Activated CD8-positive, alpha-beta memory T cell treated with anti-CD3 and anti-CD28 coated beads, Interleukin-2, amount 50 U/mL, for 24 hours (primary cell): ENCODE measurements around the gene FBRSL1.

Experiments used
- DNase-seq: peaks from one replicate; pipeline ENCODE4 v3.0.0-alpha.2; 2020; ENCODE audit errors: extremely low read depth

Gene FBRSL1

DNA sequence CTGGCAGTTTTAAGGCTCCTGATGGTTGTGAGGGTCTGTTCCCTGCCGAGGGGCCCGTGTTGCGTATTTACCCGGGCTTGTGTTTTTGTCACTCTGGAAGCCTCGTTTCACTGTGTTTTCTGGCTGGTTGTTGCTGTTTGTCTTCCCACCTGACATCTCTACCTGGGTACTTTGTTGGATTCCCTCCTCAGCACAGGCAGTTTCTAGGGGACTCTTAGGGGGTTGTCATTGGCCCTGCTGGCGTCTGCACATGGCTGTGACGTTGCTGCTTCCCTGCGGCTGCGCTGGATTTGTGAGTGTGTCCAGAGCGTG, 6.4 kb downstream of the FBRSL1 start:
- no peak for DNase-seq

DNA sequence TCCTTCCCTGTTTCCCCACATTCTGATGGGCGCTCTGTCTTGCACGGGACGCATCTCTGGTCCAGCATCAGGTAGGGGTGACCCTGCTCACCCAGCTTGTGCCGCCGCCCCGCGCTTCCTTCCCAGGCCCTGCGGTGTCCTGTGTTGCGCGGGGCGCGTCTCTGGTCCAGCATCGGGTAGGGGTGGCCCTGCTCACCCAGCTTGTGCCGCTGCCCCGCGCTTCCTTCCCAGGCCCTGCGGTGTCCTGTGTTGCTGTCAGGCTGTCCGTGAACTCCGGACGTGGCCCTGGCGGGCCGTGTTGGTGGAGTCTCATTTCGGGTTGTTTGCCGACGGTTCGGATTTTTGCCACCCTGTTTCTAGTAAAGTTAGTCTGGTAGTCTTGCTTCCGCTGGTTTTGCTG, 6.8 kb downstream of the FBRSL1 start:
- DNase-seq: no peak

DNA sequence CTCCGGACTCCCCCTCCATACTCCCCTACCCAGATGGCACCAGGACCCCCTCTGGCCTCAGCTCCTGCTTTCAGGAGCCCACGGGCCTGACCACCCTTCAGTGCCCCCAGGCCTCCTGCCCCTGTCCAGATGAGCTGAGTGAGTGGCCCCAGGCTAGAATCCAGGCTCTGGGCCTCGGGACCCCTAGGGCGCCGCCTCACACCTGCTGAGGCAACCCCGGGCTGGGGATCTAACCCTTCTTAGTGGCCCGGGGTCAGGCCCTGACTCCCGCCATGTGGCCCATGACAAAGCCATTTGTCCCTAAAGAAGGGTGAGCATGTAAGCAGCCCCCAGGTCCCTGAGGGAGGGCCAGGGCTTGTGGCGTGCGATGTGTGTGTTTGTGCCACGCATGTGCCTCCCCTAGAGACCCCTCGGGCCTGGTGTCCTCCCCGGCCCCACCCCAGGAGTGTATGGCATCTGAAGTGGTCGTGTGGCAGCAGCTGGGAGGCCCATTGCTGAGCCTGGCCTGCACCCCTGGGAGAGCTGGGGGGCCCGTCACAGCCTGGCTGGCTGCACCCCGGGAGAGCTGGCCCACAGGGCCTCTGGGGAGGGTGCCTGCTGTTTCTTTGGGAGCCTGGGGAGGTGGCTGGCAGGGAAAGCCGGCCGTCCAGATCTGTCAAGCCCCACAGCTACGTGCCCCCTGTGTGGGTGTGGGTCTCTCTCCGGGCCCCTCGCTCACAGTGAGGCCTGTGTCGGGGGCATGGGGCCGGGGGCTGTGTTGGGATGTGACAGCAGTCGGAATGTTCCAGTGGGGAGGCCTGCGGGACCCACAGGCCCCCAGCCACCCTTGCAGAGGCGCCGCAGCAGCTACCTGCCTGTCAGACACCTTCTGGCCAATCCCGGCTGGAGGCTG, 7.8 kb downstream of the FBRSL1 start:
- DNase-seq: no peak

DNA sequence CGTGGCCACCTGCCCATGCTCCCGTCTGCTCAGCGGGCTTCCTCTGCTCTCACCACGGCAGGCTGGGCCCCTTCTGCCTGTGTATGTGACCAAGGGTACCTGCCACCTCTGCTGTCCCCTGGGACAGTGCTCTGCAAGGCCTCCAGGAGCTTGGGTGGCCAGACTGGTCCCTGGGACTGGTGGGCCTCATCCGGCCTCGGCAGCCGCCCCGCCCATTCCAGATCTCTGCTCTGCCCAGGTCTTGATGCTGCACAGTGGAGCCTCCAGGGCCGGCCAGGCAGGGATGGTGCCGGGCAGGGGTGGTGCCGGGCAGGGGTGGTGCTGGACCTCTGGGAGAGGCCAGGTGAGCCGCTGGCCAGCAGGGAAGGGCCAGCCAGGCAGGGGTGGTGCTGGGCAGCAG, 9.0 kb downstream of the FBRSL1 start:
- no peak for DNase-seq

DNA sequence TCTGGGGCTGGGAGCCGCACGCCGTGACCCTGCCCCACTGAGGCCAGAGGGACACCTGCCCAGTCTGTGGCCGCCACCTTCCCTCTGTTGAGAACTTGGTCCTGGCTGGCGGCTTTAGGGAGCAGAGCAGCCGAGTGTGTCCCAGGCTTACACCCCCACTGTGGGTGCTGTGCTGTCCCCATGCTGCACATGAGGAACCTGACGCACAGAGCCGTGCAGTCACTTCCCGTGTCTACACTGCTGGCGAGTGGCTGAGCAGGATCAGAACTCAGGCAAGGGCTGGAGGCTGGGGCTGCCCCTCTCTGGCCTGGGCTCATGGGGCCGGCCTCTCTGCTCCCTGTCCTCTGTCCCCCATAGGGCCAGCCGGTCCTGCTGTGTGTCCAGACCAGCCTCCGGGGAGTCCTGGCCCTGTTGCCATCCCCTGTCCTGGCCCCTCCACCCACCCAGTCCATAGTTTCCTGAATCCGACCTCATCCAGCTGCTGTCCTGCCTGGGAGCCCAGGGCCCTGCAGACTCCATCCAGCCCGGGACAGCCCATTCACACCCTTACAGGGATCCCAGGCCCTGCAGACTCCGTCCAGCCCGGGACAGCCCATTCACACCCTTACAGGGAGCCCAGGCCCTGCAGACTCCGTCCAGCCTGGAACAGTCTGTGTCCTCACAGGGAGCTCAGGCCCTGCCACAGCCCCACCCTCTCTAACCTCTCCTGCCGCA, 10.3 kb downstream of the FBRSL1 start:
- DNase-seq: no peak

DNA sequence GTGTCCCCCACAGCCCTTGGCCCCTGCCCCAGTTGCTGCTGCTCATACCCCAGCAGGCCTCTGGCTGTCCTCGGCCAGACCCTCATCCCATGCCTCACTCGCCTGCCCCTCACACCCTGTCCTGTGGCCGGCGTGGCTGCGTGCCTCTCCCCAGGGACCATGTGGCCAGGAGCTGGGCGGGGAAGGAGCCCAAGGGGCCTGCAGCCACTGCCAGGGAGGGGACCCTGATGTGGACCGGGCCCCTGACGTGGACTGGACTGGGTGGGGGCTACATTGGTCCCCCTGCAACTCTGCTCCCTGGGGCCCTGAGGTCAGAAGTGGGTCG, 10.9 kb downstream of the FBRSL1 start:
- DNase-seq: no peak

DNA sequence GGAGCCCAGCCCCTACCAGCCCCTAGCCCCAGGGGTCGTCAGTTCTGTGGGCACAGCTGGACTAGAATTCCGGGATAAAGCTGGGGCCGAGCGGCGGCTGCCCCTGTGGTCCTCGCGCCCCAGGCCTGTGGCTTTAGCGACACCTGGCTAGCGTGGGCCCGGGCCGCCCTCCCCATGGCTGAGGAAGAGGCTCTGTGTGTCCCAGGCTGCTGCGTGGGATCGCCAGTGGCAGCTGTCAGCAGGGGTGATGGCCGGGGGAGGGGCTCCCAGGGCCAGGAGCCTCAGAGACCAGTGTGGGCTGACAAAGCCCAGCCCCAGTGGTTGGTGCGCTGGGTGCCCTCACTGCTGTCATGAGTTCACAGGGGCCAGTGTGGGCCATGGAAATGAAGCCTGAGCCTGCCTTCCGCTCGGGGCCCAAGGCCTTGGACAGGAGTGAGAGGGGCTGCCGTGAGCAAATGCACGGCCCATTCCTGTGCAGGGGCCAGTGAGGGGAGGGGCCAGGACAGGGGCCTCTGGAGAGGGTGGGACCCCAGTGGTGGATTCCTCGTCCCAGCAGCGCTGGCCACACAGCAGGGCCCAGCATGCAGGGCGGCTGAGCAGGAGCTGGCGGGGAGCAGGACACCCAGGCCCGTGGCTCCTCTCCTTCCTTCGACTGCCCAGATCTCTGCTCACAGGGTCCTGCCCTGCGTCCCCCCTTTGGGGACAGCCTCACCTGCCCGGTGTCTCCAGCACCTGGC, 11.4 kb downstream of the FBRSL1 start:
- no peak for DNase-seq

DNA sequence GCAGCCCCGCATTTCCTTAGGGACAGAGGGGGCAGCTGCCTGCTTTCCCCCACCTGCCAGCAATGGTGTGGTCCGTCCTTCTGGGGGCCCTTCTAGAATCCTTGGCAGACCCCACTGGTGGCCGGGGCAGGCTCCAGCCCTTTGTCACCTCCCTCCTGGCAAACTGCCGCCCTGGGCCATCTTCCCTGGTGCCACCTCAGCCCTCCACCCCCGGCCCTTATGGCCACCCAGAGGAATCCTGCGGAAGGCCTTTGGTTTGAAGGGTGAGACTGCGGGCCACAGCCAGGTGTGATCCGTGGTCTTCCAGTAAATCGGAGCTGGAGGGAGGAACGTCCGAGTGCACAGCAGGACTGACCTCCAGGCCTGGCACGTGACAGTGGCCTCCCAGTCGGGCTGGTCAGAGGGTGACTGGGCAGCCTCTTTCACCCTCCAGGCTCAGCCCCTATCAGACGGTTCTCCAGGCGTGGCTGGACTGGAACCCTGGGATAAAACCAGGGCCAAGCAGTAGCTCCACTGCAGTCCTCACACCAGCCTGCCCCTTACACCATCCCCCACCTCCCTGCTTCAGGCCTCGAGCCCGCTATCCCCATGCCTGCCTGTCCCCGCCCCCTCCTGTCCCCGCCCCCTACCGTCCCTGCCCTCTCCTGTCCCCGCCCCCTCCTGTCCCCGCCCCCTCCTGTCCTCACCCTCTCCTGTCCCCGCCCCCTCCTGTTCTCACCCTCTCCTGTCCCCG, 12.4 kb downstream of the FBRSL1 start:
- DNase-seq: no peak

DNA sequence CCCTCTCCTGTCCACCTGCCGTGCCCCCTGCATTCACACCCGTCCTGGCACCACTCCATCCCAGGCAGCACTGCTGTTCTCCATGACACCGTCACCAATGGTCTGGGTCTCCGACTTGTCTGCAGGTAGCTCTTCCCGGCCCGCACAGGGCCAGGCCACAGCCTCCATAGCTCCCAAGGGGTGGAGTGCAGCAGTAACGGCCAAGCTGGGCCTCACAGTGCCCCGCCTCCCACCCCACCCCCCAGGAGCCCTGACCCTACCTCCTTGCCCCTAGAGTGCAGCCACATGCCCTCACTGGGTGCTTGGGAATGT, 12.9 kb downstream of the FBRSL1 start:
- DNase-seq: no peak

DNA sequence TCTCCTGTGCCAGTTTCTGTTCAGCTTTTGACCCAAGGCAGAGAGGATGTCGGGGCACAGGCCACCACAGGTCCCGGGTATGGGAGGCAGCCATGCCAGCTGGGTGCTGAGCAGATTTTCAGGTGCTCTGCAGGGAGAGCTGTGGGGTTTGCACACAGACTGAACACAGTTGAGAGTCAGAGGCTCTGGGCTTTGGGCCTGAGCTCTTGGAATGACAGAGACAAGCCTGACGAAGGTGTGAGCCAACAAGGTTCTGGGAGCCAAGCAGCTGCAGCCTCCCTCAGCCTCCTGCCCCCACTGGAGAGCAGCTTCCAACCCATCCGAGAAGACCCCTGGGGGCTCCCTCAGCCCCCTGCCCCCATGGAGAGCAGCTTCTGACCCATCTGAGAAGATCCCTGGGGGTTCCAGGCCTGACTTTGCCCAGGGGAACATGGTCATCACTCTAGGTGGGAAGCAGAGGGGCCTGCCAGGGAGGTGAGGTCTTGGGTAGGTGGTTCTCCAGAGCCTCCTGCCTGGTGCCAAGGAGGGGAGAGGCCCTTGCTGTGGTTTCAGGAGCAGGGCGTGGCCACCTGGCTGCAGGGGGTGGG, 13.8 kb downstream of the FBRSL1 start:
- DNase-seq: no peak

DNA sequence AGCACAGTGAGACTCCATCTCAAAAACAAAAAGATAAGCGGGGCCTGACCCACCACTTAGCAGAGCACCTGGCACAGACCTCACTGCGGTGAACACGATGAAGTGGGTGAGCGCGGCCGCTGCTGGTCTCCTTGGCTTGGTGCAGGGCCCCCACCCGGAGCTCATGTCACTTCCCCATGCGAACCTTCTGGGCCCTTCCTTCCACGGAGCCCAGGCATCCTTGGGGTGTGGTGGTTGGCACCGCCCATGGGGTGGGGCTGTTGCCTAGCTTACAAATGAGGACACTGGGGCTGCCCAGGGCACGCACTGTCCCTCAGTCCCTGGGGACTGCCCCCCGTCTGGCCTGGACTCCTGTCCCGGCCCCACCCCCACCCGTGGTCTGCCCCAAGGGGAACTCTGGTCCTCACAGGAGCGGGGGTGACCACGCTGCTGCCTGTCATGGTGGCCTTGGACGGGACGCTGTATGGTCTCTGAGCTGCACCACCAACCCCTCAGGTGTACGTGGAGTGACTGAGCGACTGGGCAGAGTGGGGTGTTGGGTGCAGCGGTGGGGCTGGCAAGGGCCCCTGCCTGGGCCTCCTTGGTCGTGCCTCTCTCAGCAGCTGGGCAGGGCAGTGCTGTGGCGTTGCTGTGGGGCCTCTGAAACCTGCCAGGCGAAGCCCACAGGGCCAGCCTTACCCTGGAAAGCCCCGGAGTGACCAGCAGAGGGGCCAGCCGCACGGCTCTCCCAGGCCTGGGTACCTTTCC, 15.3 kb downstream of the FBRSL1 start:
- no peak for DNase-seq

DNA sequence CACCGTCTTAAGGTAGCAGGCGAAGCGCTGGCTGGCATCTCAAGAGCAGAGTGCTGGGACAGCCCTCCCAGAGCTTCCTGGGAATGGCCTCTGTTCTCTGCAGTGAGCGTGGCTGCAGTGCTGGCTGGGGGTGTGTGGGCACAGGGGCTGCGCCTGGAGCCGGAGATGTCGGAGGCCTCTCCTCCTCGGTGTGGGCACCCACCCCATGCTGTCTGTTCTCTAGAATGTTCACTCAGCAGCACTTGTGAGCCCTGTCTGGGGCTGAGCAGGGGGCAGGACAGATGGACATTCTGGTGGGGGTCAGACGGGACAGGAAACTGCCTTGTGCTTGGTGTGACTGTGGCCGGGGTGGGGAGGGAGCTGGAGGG, 15.9 kb downstream of the FBRSL1 start:
- DNase-seq: no peak

DNA sequence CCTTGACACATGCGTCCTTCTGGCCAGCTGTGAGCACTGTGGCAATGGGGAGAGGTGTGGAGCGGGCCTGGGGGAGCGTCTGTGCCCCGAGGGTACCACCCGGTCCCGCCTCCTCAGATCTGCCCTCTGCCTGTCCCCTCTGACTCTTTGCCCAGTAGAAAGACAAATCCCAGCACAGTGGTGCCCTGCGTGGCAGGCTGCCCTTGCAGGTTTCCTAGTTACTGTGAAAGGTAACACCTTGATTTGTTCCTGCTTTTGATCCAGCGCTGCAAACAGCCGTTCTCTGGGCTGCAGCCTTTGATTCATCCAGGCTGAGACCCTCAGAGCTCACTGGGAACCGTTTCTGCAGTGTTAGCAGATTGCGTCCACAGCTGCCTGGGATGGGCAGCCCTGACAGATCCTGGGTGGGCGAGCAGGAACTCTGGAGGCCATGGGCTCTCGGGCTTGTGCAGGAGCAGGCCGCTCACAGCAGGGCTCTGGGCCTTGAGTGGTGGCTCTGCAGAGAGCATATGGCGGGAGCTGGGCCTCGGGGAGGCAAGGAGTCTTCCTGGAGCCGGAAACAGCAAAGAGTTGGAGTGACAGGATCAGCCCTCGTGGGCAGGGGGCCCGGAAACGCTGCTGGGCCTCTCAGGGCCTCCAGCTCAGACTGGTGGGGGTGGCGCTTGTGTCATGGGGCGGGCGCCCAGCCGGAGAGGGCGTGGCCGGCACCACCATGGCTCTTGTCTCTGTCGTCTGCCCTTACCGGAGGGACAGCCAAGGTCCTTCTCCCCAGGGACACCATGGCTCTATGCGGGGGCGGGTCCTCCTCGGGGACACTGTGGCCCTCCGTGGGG, 16.6 kb downstream of the FBRSL1 start:
- DNase-seq: no peak

DNA sequence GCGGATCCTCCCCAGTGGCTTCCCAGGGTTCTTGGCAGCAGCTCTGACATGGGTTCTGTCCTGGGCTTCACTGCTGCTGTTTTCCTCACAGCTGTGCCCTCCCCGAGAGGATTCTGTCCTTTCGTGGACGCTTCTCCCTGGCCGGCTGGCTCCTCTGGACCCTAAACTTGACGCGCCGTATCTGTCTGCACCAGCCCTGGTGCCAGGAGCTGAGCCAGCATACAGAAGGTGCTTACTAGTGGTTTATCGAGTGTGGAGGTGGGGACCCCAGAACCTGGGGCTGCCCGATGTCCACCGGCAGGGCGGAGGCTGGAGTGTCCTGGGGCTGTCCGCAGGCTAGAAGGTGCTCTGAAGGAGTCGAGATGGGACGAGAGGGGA, 17.2 kb downstream of the FBRSL1 start:
- no peak for DNase-seq

DNA sequence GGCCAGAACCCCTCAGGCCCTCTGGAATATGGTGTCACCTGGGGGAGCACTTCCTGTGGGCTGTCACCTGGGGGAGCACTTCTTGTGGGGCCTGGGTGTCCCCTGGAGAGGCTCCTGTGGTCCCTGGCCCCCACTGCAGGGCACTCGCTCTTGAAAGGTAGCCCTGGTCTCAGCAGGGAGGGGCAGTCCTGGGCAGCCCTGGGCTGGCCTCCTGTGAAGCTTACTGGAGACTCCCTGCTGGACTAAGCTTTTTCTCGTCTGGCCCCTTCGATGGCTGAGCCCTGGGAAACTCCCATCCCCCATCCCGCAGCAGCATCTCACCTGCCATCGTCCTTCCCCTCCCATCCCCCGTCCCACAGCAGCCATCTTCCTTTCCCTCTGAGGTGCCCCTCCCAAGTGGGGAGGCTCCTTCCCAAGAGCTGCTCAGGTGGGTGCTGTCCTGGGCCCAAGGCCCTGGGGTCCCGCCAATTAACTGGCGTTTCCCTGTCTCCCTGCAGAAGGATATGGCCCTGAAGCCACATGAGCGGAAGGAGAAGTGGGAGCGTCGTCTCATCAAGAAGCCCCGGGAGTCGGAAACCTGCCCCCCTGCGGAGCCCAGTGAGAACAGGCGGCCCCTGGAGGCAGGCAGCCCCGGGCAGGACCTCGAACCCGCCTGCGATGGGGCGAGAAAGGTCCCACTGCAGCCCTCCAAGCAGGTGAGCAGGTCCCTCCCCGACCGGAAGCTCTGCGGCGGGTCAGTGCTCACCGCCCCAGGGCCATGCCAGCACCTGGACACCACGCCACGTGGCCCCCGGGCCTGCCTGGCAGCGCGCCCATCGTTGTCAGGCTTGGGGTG, 17.9 kb downstream of the FBRSL1 start:
- DNase-seq: no peak

DNA sequence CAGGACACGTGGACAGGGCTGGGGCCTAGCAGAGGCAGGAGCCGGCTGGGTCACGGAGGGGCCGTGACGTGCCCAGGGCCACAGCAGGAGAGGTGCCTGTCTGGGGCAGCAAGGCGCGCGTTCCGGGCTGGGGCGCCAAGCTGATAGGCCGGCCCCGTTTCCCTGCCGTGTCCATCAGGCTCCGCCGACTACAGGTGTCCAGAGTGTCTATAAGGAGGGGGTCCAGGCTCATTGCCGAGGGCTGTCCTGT, 18.5 kb downstream of the FBRSL1 start:
- no peak for DNase-seq

DNA sequence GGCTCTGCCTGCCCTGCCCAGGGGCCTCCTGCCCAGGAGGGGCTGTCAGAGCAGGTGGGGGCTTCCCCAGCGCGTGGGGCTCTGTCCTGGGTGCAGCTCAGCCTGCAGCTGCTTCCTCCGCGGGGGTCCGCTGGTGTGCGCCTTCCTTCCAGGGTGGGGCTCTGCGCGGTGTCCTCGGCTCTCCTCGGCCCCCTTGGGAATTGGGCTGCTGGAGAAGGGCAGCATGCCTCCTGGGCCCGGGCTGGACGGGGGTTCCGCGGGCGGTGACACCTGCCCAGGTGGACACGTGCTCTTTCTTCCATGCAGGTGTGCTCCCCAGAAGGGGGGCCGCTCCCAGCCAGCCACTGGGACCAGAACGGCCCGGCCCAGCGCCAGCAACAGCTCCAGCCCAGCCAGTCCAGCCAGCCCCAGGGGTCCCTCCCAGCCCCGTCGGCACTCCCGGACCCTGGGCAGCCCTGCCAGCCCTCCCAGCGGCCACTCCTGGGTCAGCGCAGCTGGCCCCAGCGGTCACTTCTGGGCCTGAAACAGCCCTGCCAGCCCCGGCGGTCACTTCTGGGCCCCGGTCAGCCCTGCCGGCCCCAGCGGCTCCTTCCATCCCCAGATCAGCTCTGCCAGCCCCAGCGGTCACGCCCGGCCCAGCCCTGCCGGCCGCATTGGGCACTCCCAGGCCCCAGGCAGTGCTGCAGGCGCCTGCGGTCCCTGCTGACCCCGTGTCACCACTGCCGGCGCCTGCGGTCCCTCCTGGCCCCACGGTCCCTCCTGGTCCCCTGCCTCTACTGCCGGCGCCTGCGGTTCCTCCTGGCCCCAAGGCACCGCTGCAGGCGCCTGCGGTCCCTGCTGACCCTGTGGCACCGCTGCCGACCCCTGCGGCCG, 19.1 kb downstream of the FBRSL1 start:
- DNase-seq: no peak

DNA sequence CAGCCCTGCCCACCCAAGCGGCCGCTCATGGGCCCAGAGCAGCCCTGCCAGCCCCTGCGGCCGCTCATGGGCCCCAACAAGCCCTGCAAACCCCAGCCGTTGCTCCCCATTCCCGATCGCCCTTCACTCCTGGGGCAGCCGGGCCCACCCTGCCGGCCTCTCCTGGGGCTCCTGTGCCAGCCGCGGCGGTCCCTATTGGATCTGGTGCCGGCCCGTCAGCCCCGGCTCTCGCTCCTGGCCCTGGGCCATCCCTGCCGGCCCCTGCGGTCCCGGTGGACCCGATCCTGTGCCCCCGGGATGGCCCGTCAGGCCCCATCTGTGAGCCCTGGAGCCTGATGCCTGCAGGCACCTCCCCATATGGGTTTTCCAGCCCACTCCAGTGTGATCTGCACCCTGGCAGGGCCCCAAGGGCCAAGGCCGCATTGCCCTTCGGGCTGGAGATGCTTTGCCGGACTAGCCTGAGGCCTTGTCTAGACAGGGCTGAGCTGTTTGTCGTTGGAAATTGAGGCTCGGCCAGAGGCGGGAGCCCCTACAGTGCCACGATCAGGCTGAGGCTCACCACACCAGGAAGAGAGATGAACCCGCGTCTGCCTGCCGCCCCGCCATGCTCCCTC, 20.3 kb downstream of the FBRSL1 start:
- no peak for DNase-seq
